Hippocampal formation (tissue), 2 donors: Measurements from ENCODE around the gene ANO9.
"Not testable (repeated sequence)": the region's sequence is repeated elsewhere in the genome, so short reads cannot be mapped to it uniquely, and the experiment has no call there.

Experiments
- DNase-seq, 2 donors: peaks; one replicate each; lab custom pipeline; 2025; lab: John Stamatoyannopoulos, UW

The ANO9 gene

GRCh38 chr11:434496-434895 is 7.3 kb downstream of the ANO9 start:
- no peak for DNase-seq

- no peak for DNase-seq
Measured at GRCh38 chr11:433641-434040, 8.2 kb downstream of the ANO9 start.

- DNase-seq, result no peak
Measured at GRCh38 chr11:433111-433510, 8.7 kb downstream of the ANO9 start.

- no peak for DNase-seq
Measured at GRCh38 chr11:432501-433100, 9.2 kb downstream of the ANO9 start.

- no peak for DNase-seq
Measured at GRCh38 chr11:431921-432320, 9.9 kb downstream of the ANO9 start.

- no peak for DNase-seq
Measured at GRCh38 chr11:429931-430456, 11.8 kb downstream of the ANO9 start.

- no peak for DNase-seq
Measured at GRCh38 chr11:429391-429790, 12.4 kb downstream of the ANO9 start.

GRCh38 chr11:428295-428694 is 13.5 kb downstream of the ANO9 start:
- no peak for DNase-seq

GRCh38 chr11:426851-427250 is 15.0 kb downstream of the ANO9 start:
- no peak for DNase-seq

- DNase-seq, result no peak
Measured at GRCh38 chr11:425301-425700, 16.5 kb downstream of the ANO9 start.

GRCh38 chr11:424766-425165 is 17.0 kb downstream of the ANO9 start:
- DNase-seq, result not testable (repeated sequence)

GRCh38 chr11:424232-424631 is 17.6 kb downstream of the ANO9 start:
- no peak for DNase-seq

GRCh38 chr11:422249-422656 is 19.6 kb downstream of the ANO9 start:
- DNase-seq, result no peak

GRCh38 chr11:420911-421321 is 20.9 kb downstream of the ANO9 start:
- no peak for DNase-seq

GRCh38 chr11:420054-420910 is 21.5 kb downstream of the ANO9 start:
- no peak for DNase-seq

GRCh38 chr11:419248-420005 is 22.4 kb downstream of the ANO9 start:
- no peak for DNase-seq

GRCh38 chr11:418343-419247 is 23.2 kb downstream of the ANO9 start:
- no peak for DNase-seq

GRCh38 chr11:417652-418342 is 24.0 kb downstream of the ANO9 start:
- no peak for DNase-seq

- DNase-seq, result no peak
Measured at GRCh38 chr11:416757-417621, 24.8 kb downstream of the ANO9 start.
